ENCODE measurements around the gene NEIL3. TPM values are rescaled to one million over a fixed set of nuclear protein-coding genes. Genes with fewer than 3 reads are reported as not detected.

NEIL3 gene, protein sequence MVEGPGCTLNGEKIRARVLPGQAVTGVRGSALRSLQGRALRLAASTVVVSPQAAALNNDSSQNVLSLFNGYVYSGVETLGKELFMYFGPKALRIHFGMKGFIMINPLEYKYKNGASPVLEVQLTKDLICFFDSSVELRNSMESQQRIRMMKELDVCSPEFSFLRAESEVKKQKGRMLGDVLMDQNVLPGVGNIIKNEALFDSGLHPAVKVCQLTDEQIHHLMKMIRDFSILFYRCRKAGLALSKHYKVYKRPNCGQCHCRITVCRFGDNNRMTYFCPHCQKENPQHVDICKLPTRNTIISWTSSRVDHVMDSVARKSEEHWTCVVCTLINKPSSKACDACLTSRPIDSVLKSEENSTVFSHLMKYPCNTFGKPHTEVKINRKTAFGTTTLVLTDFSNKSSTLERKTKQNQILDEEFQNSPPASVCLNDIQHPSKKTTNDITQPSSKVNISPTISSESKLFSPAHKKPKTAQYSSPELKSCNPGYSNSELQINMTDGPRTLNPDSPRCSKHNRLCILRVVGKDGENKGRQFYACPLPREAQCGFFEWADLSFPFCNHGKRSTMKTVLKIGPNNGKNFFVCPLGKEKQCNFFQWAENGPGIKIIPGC
- polyA plus RNA-seq: not detected

DNA sequence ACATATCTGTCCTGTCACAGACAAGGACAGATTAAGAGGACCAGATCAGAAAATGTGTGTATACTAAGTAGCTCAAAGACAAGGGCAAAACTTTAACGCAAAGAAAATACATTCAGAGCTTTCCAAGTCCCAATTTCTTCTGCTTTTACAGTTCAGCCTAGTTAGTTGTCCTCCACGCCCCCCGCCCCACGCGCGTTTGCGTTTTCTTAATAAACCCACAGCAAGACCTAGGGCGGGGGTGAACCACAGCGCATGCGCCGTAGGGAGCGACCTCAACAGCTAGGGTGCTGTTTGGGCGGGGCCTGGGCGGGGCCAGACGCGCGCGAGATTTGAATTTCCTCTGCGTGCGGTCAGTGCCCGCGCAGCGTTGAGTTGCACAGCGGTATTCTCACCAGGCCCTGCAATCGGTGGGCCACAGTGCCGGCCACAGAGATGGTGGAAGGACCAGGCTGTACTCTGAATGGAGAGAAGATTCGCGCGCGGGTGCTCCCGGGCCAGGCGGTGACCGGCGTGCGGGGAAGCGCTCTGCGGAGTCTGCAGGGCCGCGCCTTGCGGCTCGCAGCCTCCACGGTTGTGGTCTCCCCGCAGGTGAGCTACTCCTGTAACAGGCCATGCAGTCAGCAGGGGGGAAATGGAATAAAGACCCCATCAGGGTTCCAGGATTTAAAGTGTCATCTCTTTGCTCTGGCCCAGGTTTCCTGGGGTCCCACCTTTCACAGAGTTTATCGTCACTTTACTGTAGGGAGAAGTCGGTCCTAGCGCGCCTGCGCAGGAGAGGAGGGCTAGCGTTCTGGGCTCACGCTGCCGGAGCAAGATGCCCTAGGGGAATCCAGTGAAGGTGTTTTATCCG is at the start of gene NEIL3:
NEIL3 (plus strand) TSS at position 353 of the 850 bp plus-strand sequence; CDS start at position 433, 80 bp downstream.
- Mint-ChIP-seq H3K9me3 (no peaks in the 10 kb centered on the region), H3K4me1 (peaks cover 4 to 12% (median 10%) of the 10 kb centered on the region in 3 donors), H3K27me3 (no peaks in the 10 kb centered on the region), H3K27ac (peak within 1 kb of the TSS; percentile 12 to 91 (median 87)), H3K36me3 (peaks cover 1% of the 10 kb centered on the region), H3K4me3 (peak within 1 kb of the TSS; percentile 59 to 96 (median 92))

DNA sequence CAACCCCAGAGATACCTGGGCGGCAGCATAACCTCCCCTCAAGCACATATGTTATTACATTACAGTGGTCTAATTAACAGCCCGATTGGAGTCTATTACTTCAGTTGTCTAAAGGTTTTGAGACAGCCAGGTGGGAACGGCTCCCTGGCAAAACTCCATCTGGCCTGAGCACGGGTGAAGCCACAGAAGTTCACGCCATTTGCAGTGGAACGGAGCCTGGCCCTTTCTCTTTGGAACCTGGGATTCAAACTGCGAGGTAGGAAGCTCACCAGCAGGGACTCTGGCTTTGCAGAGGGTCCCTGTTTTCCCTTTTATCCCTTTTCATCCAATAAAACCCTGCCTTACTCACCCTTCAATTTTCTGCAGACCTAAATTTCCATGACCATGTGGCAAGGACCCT is 45.9 kb upstream of the NEIL3 start:
- no peaks in the 10 kb centered on the region for H3K36me3 Mint-ChIP-seq
- H3K27me3 Mint-ChIP-seq: peaks cover 2% of the 10 kb centered on the region
- H3K27ac Mint-ChIP-seq: no peak overlapping the region
- peaks cover 0 to 1% (median 0%) of the 10 kb centered on the region in 3 donors for H3K9me3 Mint-ChIP-seq
- H3K4me3 Mint-ChIP-seq: no peak overlapping the region
- no peaks in the 10 kb centered on the region for H3K4me1 Mint-ChIP-seq

DNA sequence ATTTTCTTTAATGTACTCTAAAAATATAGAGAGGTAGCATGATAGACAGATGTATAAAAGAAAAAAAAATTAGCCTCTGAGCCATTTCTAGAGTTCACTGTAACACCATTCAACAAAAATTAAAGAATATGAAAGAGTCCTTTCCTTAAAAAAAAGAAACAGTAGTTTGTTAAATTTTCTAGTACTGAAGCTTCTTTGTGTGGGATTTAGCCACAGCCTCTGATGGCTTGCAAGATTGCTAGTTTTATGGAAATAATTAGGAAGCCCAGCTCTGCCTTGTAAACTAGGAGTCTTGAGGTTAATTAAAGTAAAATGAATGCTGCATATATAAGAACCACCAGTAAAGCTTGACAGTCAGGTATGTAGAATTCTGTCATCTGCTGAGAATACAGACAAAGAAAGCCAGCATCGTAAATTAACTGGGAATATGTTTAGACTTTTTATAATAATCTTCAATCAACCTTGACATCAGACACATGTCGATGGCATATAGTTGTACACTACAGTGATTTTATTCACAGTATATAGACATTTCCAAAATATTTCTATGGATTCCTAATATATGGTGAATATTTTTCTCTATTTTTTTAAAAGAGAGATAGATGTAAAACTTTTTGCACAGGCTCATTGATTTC is 44.8 kb upstream of the NEIL3 start:
- Mint-ChIP-seq H3K27ac (no peak overlapping the region), H3K4me1 (no peaks in the 10 kb centered on the region), H3K4me3 (no peak overlapping the region), H3K27me3 (peaks cover 2% of the 10 kb centered on the region), H3K36me3 (no peaks in the 10 kb centered on the region), H3K9me3 (peaks cover 0 to 1% (median 0%) of the 10 kb centered on the region in 3 donors)

DNA sequence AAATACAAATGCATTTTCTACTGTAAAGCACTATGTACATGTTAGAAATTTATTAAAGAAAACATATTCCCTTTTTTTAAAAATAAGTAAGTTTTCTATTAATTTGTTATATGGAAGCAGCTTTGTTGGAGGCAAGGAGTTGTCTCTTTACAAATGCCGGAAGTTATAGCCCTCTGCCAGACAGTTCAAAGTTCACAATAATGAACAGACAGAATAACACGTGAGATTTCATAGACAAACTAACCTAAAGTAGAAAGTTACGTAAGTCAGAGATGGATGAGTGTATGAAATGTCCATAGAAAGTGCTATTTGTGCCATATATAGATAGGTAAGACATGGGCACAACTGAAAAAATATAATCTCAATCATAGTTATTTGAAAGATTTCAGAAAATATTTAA is 43.9 kb upstream of the NEIL3 start:
- H3K4me1 Mint-ChIP-seq: no peaks in the 10 kb centered on the region
- no peak overlapping the region for H3K27ac Mint-ChIP-seq
- H3K4me3 Mint-ChIP-seq: no peak overlapping the region
- H3K27me3 Mint-ChIP-seq: peaks cover 2% of the 10 kb centered on the region
- H3K36me3 Mint-ChIP-seq: no peaks in the 10 kb centered on the region
- peaks cover 0 to 1% (median 0%) of the 10 kb centered on the region in 3 donors for H3K9me3 Mint-ChIP-seq

DNA sequence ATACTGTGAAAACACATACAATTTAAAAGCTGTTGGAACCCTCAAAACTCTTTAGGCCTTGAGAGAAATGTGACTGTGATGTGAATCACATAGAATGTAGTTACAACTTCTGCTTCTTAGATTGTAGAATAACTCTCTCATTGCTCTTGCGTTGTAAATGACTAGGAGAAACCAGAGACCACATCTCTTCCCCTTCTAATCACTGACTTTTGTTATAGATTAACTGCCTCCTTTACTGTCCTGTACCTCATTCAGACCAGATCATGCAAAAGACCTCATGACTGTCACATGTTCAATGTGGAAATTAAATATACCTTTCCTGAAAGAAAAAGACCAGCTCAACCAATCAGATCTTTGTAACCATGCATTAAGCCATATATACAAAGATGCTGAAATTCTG is 43.2 kb upstream of the NEIL3 start:
- Mint-ChIP-seq H3K4me3 (no peak overlapping the region), H3K9me3 (peaks cover 0 to 1% (median 0%) of the 10 kb centered on the region in 3 donors)

DNA sequence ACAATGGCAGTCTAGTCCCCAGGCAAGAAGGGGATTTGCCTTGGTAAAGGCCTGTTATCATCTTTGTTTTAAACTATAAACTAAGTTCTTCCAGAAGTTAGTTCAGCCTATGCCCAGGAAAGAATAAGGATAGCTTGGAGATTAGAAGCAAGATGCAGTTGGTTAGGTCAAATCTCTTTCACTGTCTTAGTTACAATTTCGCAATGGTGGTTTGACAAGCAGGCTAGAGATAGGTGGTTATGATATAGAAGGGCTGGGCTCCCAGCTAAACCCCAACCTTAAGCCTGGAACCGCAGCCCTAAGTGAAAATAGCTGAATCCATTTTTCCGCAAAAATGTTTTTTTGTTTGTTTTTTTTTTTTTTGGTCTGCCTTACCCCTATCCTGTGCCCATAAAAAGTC is 41.8 kb upstream of the NEIL3 start:
- Mint-ChIP-seq H3K4me3 (no peak overlapping the region), H3K36me3 (no peaks in the 10 kb centered on the region), H3K4me1 (no peaks in the 10 kb centered on the region), H3K27me3 (peaks cover 2% of the 10 kb centered on the region), H3K9me3 (peaks cover 0 to 1% (median 0%) of the 10 kb centered on the region in 3 donors), H3K27ac (no peak overlapping the region)

More for the DNA sequence above, 43.2 kb upstream of the NEIL3 start:
- no peaks in the 10 kb centered on the region for H3K4me1 Mint-ChIP-seq
- H3K36me3 Mint-ChIP-seq: no peaks in the 10 kb centered on the region
- no peak overlapping the region for H3K27ac Mint-ChIP-seq
- peaks cover 2% of the 10 kb centered on the region for H3K27me3 Mint-ChIP-seq

DNA sequence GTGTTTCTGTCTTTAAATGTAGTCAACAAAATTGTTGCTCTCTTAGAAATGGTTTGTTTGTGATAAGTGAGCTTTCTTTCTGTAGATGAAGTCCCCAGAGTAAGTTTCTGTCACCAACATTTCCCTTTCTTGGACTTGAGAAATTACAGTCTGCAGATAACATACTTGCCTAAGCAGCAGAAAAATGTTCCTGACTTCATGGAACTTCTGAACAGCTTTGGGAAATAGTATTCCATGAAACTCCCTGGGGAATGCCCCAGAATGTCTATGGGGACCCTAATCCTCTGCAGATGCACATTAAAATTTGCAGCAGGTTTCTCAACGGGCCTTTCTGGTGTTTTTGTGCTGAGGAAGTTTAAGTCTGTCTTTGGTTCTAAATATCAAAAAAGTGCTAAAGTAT is 38.6 kb upstream of the NEIL3 start:
- Mint-ChIP-seq H3K27me3 (peaks cover 2% of the 10 kb centered on the region), H3K36me3 (no peaks in the 10 kb centered on the region), H3K9me3 (peaks cover 0 to 1% (median 0%) of the 10 kb centered on the region in 3 donors), H3K4me3 (no peak overlapping the region), H3K27ac (no peak overlapping the region), H3K4me1 (no peaks in the 10 kb centered on the region)

DNA sequence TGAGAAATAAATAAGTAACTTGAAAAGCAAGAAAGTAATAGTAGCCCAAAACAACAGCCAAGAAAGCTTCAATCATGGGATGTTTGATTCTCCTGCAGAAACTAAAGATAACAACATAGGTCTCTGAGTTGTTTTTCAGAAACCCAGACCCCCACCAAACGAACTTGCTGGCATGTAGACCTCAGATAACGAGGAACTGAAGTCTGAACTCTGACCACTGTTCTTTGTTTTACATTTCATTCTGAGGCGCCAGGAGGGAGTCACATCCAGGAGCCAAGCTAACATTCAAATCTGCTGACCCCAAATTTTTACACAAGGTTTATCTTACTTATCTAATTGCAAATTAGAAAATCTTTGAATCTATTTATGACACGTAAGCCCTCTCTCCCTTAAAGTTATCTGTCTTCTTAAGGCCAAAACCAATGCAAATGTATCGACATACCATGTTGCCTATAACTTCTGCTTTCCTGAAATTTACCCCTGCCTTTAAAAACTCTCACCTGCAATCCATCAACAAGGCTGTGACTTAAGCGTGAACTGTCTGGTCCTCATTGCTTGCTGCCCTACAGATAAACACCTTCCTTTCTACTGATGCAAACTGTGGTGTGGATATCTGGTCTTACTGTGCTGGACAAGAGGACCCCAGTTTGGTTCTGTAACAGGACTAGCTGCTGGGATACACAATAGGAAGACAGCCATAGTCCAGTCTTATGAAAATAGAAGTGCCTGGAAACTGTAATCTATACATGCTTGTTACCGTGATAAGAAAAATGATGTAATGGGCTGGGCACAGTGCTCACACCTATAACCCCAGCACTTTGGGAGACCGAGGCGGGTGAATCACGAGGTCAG is 37.5 kb upstream of the NEIL3 start:
- Mint-ChIP-seq H3K4me1 (no peaks in the 10 kb centered on the region), H3K36me3 (no peaks in the 10 kb centered on the region), H3K27ac (no peak overlapping the region), H3K27me3 (peaks cover 2% of the 10 kb centered on the region), H3K4me3 (no peak overlapping the region), H3K9me3 (peaks cover 0 to 1% (median 0%) of the 10 kb centered on the region in 3 donors)

DNA sequence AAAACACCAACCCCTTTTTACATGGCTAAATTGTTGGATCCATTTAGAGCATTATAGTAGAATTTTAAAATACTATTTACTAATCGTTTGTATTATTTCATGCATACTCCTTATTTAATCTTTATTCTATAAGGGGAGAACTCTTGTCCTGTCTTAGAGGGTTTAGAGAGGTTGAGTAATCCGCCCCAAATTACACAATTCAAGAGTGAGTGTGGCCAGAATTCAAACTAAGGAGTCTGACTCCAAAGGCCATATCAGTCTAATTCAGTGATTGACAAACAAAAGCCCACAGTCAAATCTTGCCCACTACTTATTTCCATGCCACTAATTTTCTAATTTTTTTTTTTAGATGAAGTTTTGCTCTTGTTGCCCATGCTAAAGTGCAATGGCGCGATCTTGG is 33.7 kb upstream of the NEIL3 start:
- H3K36me3 Mint-ChIP-seq: no peaks in the 10 kb centered on the region

DNA sequence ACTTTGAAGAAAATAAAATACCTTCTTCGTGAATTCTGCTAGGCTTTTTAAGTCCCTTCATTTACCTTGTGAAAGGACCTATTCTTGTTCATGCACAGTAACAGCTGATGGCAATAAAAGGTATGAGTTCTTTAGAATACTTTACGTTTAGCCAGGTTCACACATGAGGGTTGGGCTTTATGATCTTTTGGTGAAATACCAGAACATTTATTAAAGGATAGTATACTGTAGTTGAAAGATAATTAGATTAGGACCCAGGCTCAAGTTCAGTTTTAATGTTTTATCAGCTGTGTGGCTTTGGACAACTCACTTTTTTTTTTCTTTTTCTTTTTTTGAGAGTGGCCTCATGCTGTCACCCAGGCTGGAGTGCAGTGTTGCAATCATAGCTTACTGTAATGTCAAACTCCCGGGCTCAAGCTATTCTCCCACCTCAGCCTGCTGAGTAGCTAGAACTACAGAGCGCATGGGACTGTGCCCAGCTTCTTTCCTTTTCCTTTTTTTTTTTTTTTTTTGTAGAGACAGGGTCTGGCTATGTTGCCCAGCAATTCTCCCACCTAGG is 28.2 kb upstream of the NEIL3 start:
- Mint-ChIP-seq H3K9me3 (peaks cover 0 to 2% (median 0%) of the 10 kb centered on the region in 3 donors), H3K36me3 (no peaks in the 10 kb centered on the region), H3K4me3 (no peak overlapping the region), H3K27me3 (no peaks in the 10 kb centered on the region), H3K27ac (no peak overlapping the region), H3K4me1 (no peaks in the 10 kb centered on the region)

More for the DNA sequence above, 33.7 kb upstream of the NEIL3 start:
- Mint-ChIP-seq H3K4me1 (no peaks in the 10 kb centered on the region), H3K27me3 (no peaks in the 10 kb centered on the region), H3K27ac (no peak overlapping the region), H3K4me3 (no peak overlapping the region), H3K9me3 (peaks cover 0 to 2% (median 0%) of the 10 kb centered on the region in 3 donors)

DNA sequence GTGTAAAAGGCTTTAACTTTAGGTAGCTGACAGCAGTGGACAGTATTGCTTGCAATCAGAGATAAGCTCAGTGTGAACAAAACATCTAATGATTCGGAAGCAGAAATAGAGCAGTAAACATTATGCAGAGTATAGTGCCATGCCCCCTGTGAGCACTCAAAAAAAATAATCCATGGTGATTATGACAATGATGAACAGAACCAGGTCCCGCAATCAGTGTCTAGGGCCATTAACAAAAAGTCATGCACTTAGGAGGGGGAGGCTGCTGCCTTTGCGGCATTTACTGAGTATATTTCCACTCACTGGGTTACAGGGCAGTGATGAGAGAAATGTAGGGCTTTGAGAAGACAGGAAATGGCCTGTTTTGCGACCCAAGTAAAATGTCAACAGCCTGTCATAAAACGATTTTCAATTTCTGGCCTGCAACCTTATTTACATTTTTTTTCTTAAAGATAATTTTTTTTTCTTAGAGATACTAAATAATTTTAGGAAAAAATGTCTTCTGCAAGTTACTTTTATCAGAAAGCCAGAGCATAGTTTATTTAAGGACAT is 27.3 kb upstream of the NEIL3 start:
- Mint-ChIP-seq H3K27ac (no peak overlapping the region), H3K4me1 (no peaks in the 10 kb centered on the region), H3K36me3 (no peaks in the 10 kb centered on the region), H3K9me3 (peaks cover 0 to 2% (median 0%) of the 10 kb centered on the region in 3 donors), H3K27me3 (no peaks in the 10 kb centered on the region), H3K4me3 (no peak overlapping the region)

DNA sequence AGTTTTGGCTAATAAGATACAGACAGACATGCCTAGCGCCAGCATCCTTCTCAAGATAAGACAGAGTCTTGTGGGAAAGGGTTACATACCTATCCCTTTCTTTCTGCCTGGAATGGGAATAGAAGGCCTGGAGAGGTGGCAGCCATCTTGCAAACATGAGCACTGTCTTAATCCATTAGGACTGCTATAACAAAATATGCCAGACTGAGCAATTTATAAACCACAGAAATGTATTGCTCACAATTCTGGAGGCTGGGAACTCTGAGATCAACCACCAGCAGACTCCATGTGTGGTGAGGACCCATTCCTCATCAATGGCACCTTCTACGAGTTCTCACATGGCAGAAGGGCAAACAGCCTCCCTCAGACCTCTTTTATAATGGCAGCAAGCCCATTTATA is 26.5 kb upstream of the NEIL3 start:
- Mint-ChIP-seq H3K36me3 (no peaks in the 10 kb centered on the region), H3K4me3 (no peak overlapping the region), H3K27me3 (no peaks in the 10 kb centered on the region), H3K9me3 (peaks cover 0 to 2% (median 0%) of the 10 kb centered on the region in 3 donors), H3K27ac (no peak overlapping the region), H3K4me1 (no peaks in the 10 kb centered on the region)

DNA sequence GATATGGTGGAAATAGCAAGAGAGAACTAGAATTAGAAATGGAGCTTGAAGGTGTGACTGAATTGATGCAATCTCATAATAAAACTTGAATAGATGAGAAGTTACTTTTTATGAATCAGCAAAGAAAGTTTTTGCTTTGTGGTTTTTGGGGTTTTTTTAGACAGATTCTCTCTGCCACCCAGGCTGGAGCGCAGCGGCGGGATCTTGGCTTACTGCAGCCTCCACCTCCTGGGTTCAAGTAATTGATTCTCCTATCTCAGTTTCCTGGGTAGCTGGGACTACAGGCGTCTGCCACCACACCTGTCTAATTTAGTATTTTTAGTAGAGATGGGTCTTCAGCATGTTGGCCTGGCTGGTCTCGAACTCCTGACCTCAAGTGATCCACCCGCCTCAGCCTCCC is 23.7 kb upstream of the NEIL3 start:
- Mint-ChIP-seq H3K9me3 (no peaks in the 10 kb centered on the region), H3K27me3 (no peaks in the 10 kb centered on the region), H3K4me3 (no peak overlapping the region), H3K36me3 (no peaks in the 10 kb centered on the region), H3K4me1 (no peaks in the 10 kb centered on the region), H3K27ac (no peak overlapping the region)
